ENCODE measurements around the gene MPHOSPH6. TPM values are rescaled to one million over a fixed set of nuclear protein-coding genes. Genes with fewer than 3 reads are reported as not detected.

Gene MPHOSPH6
- total and polyA plus RNA-seq, 3 experiments from 2014 or later, result 22.1 to 51.6 (median 47.0) TPM

GRCh38 chr16:82157836-82158235, 12.2 kb downstream of the MPHOSPH6 start:
- H3K4me1 ChIP-seq (ENCODE audit: insufficient read depth, low read length), result no peaks in the 10 kb centered on the region
- Mint-ChIP-seq H3K27me3 (peaks cover 0 to 1% of the 10 kb centered on the region in 2 donors), H3K36me3 (peaks cover 23 to 73% (median 36%) of the 10 kb centered on the region in 3 donors), H3K4me1 (peaks cover 9 to 60% (median 39%) of the 10 kb centered on the region in 3 donors), H3K9me3 (no peaks in the 10 kb centered on the region), H3K27ac (peak overlapping the region in 1 of 8 donors; percentile 1), H3K4me3 (no peak overlapping the region)
- ChIA-PET CTCF (no interaction called here), POLR2A (no interaction called here)
- no peak overlapping the region for H3K27ac ChIP-seq (ENCODE audit: low read depth, low read length)
- DNase-seq, result no peak
- H3K4me3 ChIP-seq (ENCODE audit: low read length), result no peak overlapping the region
- no peaks in the 10 kb centered on the region for H3K9me3 ChIP-seq (ENCODE audit: low read length)
- H3K27me3 ChIP-seq (ENCODE audit: insufficient read depth, low read length, poor library complexity, severe bottlenecking), result no peaks in the 10 kb centered on the region
- H3K36me3 ChIP-seq (ENCODE audit: insufficient read depth, low read length), result peaks cover 18% of the 10 kb centered on the region

- CTCF ChIA-PET, result no interaction called here
- Mint-ChIP-seq H3K27ac (peak overlapping the region in 2 of 8 donors; percentile 1 to 24), H3K4me1 (peaks cover 9 to 59% (median 39%) of the 10 kb centered on the region in 3 donors), H3K9me3 (no peaks in the 10 kb centered on the region), H3K4me3 (no peak overlapping the region), H3K27me3 (peaks cover 0 to 1% of the 10 kb centered on the region in 2 donors), H3K36me3 (peaks cover 23 to 71% (median 34%) of the 10 kb centered on the region in 3 donors)
- POLR2A ChIA-PET, result no interaction called here
- Histone ChIP-seq H3K27ac (ENCODE audit: low read depth, low read length) (no peak overlapping the region), H3K36me3 (ENCODE audit: insufficient read depth, low read length) (peaks cover 14% of the 10 kb centered on the region), H3K4me3 (ENCODE audit: low read length) (no peak overlapping the region), H3K4me1 (ENCODE audit: insufficient read depth, low read length) (no peaks in the 10 kb centered on the region), H3K27me3 (ENCODE audit: insufficient read depth, low read length, poor library complexity, severe bottlenecking) (no peaks in the 10 kb centered on the region), H3K9me3 (ENCODE audit: low read length) (no peaks in the 10 kb centered on the region)
- no peak for DNase-seq
Measured at GRCh38 chr16:82157534-82157812, 12.6 kb downstream of the MPHOSPH6 start.

- H3K4me1 Mint-ChIP-seq, result peaks cover 6 to 54% (median 36%) of the 10 kb centered on the region in 3 donors
- no peak overlapping the region for H3K4me3 Mint-ChIP-seq
- H3K27me3 ChIP-seq (ENCODE audit: insufficient read depth, low read length, poor library complexity, severe bottlenecking), result no peaks in the 10 kb centered on the region
- ChIA-PET CTCF (no interaction called here), POLR2A (no interaction called here)
- DNase-seq, result no peak
- H3K27ac Mint-ChIP-seq, result no peak overlapping the region
- no peak overlapping the region for H3K4me3 ChIP-seq (ENCODE audit: low read length)
- no peaks in the 10 kb centered on the region for H3K9me3 Mint-ChIP-seq
- H3K4me1 ChIP-seq (ENCODE audit: insufficient read depth, low read length), result no peaks in the 10 kb centered on the region
- peaks cover 9% of the 10 kb centered on the region for H3K36me3 ChIP-seq (ENCODE audit: insufficient read depth, low read length)
- H3K9me3 ChIP-seq (ENCODE audit: low read length), result no peaks in the 10 kb centered on the region
- peaks cover 23 to 70% (median 30%) of the 10 kb centered on the region in 3 donors for H3K36me3 Mint-ChIP-seq
- no peak overlapping the region for H3K27ac ChIP-seq (ENCODE audit: low read depth, low read length)
- no peaks in the 10 kb centered on the region for H3K27me3 Mint-ChIP-seq
Measured at GRCh38 chr16:82156761-82157533, 13.1 kb downstream of the MPHOSPH6 start.

GRCh38 chr16:82152641-82153112, 17.3 kb downstream of the MPHOSPH6 start:
- ChIA-PET POLR2A (no interaction called here), CTCF (no interaction called here)
- Histone ChIP-seq H3K27ac (ENCODE audit: low read depth, low read length) (no peak overlapping the region), H3K36me3 (ENCODE audit: insufficient read depth, low read length) (no peaks in the 10 kb centered on the region), H3K4me1 (ENCODE audit: insufficient read depth, low read length) (no peaks in the 10 kb centered on the region), H3K27me3 (ENCODE audit: insufficient read depth, low read length, poor library complexity, severe bottlenecking) (no peaks in the 10 kb centered on the region), H3K9me3 (ENCODE audit: low read length) (no peaks in the 10 kb centered on the region), H3K4me3 (ENCODE audit: low read length) (no peak overlapping the region)
- no peaks in the 10 kb centered on the region for H3K9me3 Mint-ChIP-seq
- peaks cover 16 to 66% (median 23%) of the 10 kb centered on the region in 3 donors for H3K36me3 Mint-ChIP-seq
- no peak overlapping the region for H3K4me3 Mint-ChIP-seq
- H3K4me1 Mint-ChIP-seq, result peaks cover 6 to 30% (median 22%) of the 10 kb centered on the region in 3 donors
- no peak overlapping the region for H3K27ac Mint-ChIP-seq
- H3K27me3 Mint-ChIP-seq, result no peaks in the 10 kb centered on the region
- no peak for DNase-seq

GRCh38 chr16:82152196-82152595, 17.8 kb downstream of the MPHOSPH6 start:
- no peak overlapping the region for H3K4me3 ChIP-seq (ENCODE audit: low read length)
- ChIA-PET POLR2A (no interaction called here), CTCF (no interaction called here)
- H3K9me3 Mint-ChIP-seq, result no peaks in the 10 kb centered on the region
- H3K27ac Mint-ChIP-seq, result peak overlapping the region in 1 of 8 donors; percentile 3
- peaks cover 16 to 66% (median 24%) of the 10 kb centered on the region in 3 donors for H3K36me3 Mint-ChIP-seq
- no peak overlapping the region for H3K4me3 Mint-ChIP-seq
- peaks cover 4% of the 10 kb centered on the region for H3K36me3 ChIP-seq (ENCODE audit: insufficient read depth, low read length)
- no peaks in the 10 kb centered on the region for H3K4me1 ChIP-seq (ENCODE audit: insufficient read depth, low read length)
- no peaks in the 10 kb centered on the region for H3K9me3 ChIP-seq (ENCODE audit: low read length)
- no peaks in the 10 kb centered on the region for H3K27me3 Mint-ChIP-seq
- H3K4me1 Mint-ChIP-seq, result peaks cover 2 to 25% (median 18%) of the 10 kb centered on the region in 3 donors
- H3K27me3 ChIP-seq (ENCODE audit: insufficient read depth, low read length, poor library complexity, severe bottlenecking), result no peaks in the 10 kb centered on the region
- DNase-seq, result no peak
- no peak overlapping the region for H3K27ac ChIP-seq (ENCODE audit: low read depth, low read length)

- no peak for DNase-seq
- Histone ChIP-seq H3K36me3 (ENCODE audit: insufficient read depth, low read length) (peaks cover 4% of the 10 kb centered on the region), H3K9me3 (ENCODE audit: low read length) (no peaks in the 10 kb centered on the region), H3K4me3 (ENCODE audit: low read length) (no peak overlapping the region), H3K27ac (ENCODE audit: low read depth, low read length) (no peak overlapping the region), H3K4me1 (ENCODE audit: insufficient read depth, low read length) (no peaks in the 10 kb centered on the region), H3K27me3 (ENCODE audit: insufficient read depth, low read length, poor library complexity, severe bottlenecking) (no peaks in the 10 kb centered on the region)
- peaks cover 19 to 68% (median 30%) of the 10 kb centered on the region in 3 donors for H3K36me3 Mint-ChIP-seq
- H3K4me1 Mint-ChIP-seq, result peaks cover 2 to 17% (median 14%) of the 10 kb centered on the region in 3 donors
- H3K9me3 Mint-ChIP-seq, result no peaks in the 10 kb centered on the region
- CTCF ChIA-PET, result no interaction called here
- POLR2A ChIA-PET, result no interaction called here
- no peaks in the 10 kb centered on the region for H3K27me3 Mint-ChIP-seq
- H3K4me3 Mint-ChIP-seq, result no peak overlapping the region
- H3K27ac Mint-ChIP-seq, result no peak overlapping the region
Measured at GRCh38 chr16:82150549-82150948, 19.5 kb downstream of the MPHOSPH6 start.

GRCh38 chr16:82149536-82149935, 20.5 kb downstream of the MPHOSPH6 start:
- POLR2A ChIA-PET, result no interaction called here

GRCh38 chr16:82147546-82147945, 22.5 kb downstream of the MPHOSPH6 start:
- Mint-ChIP-seq H3K27me3 (no peaks in the 10 kb centered on the region), H3K4me3 (no peak overlapping the region), H3K9me3 (no peaks in the 10 kb centered on the region), H3K36me3 (peaks cover 13 to 48% (median 14%) of the 10 kb centered on the region in 3 donors), H3K27ac (peak overlapping the region in 2 of 8 donors; percentile 9 to 46), H3K4me1 (peaks cover 0 to 5% (median 3%) of the 10 kb centered on the region in 3 donors)
- Histone ChIP-seq H3K36me3 (ENCODE audit: insufficient read depth, low read length) (peaks cover 4% of the 10 kb centered on the region), H3K4me3 (ENCODE audit: low read length) (no peak overlapping the region), H3K9me3 (ENCODE audit: low read length) (no peaks in the 10 kb centered on the region), H3K4me1 (ENCODE audit: insufficient read depth, low read length) (no peaks in the 10 kb centered on the region), H3K27me3 (ENCODE audit: insufficient read depth, low read length, poor library complexity, severe bottlenecking) (no peaks in the 10 kb centered on the region), H3K27ac (ENCODE audit: low read depth, low read length) (no peak overlapping the region)
- POLR2A ChIA-PET, result no interaction called here
- CTCF ChIA-PET, result no interaction called here
- DNase-seq, result no peak

More at GRCh38 chr16:82149536-82149935, 20.5 kb downstream of the MPHOSPH6 start:
- DNase-seq, result no peak
- peaks cover 17 to 64% (median 27%) of the 10 kb centered on the region in 3 donors for H3K36me3 Mint-ChIP-seq
- H3K4me1 Mint-ChIP-seq, result peaks cover 0 to 12% (median 9%) of the 10 kb centered on the region in 3 donors
- peaks cover 4% of the 10 kb centered on the region for H3K36me3 ChIP-seq (ENCODE audit: insufficient read depth, low read length)
- CTCF ChIA-PET, result no interaction called here
- no peak overlapping the region for H3K4me3 ChIP-seq (ENCODE audit: low read length)
- H3K27me3 ChIP-seq (ENCODE audit: insufficient read depth, low read length, poor library complexity, severe bottlenecking), result no peaks in the 10 kb centered on the region
- no peak overlapping the region for H3K27ac ChIP-seq (ENCODE audit: low read depth, low read length)
- peak overlapping the region in 1 of 8 donors; percentile 26 for H3K27ac Mint-ChIP-seq
- H3K4me3 Mint-ChIP-seq, result no peak overlapping the region
- no peaks in the 10 kb centered on the region for H3K27me3 Mint-ChIP-seq
- no peaks in the 10 kb centered on the region for H3K4me1 ChIP-seq (ENCODE audit: insufficient read depth, low read length)
- H3K9me3 Mint-ChIP-seq, result no peaks in the 10 kb centered on the region
- no peaks in the 10 kb centered on the region for H3K9me3 ChIP-seq (ENCODE audit: low read length)

All from CD8-positive, alpha-beta memory T cell (primary cell).